Measurements from ENCODE around the gene PRSS36.
"Not testable (repeated sequence)": the region's sequence is repeated elsewhere in the genome, so short reads cannot be mapped to it uniquely, and the experiment has no call there.

PRSS36 gene

DNA sequence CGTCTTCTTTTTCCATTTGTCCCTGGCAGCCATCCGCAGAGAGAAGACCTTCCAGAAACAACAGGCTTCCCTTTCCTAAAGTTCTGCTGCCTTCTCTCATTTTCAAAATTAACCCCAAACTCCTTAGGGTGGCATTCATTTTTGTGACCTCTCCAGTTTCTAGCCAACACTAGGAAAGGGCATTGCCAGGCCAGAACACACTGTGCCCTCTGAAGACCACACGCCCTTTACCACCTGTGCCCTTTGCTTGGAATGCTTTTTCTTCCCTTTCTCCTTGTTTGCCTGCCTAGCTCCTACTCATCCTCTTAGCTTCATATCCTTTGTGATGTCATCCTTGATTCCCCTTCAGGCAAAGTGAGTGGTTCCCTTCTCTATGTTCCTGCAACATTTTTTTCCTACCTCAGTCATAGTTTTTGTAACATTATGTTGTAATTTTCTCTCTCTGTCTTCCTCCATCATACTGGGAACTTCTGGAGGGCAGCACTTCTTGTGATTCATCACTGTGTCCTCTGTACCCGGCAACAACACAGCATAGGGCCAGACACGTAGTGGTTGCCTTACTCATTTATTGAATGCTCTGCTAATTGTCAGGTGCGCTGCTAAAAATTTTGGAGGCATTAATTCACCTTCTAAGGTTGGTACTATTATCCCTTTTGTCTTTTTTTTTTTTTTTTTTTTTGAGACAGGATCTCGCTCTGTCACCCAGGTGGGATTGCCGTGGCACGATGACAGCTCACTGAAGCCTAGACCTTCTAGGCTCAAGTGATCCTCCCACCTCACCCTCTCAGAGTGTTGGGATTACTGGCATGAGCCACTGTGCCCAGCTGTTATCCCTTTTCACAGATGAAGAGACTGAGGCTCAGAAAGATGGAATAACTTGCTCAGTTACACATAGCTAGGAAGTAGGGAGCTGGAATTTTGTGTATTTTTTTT is 31.4 kb downstream of the PRSS36 start:
- DNase-seq = peak in 1 of 2 donors; percentile 41

DNA sequence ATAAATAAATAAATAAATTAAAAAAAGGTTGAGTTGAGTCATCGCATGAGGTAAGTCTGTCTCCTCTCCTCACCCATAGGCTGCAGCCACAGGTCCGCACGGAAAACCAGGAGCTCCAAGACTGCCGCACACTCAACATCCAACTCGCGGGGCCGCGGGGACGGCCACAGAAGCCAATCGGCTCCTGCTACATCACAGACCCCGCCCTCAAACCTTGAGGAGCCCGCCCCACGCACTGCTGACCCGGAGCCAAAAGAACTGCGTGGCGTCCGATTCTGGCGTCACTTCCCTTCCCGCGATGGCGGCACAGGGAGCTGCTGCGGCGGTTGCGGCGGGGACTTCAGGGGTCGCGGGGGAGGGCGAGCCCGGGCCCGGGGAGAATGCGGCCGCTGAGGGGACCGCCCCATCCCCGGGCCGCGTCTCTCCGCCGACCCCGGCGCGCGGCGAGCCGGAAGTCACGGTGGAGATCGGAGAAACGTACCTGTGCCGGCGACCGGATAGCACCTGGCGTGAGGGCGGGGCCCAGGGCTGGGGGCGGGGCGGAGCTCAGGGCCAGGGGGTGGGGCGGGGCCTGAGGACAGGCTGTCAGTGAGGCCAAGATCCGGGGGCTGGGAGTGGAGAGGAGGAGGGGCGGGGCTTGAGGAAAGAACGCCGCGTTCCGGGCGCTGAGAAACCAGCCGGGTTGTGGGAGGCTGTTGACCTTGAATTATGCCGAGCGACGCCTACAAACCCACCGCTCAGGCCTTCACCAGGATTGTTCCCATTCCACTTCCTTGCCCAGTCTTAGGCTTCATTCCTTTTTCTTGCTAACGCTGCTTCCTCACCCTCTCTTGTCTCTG is 32.3 kb downstream of the PRSS36 start, which contains the start of gene KAT8:
Gene KAT8 (plus strand): TSS at position 281 of the 839 bp plus-strand sequence. CDS start 18 bp downstream, at position 299.
- peak; percentile 98 for DNase-seq

DNA sequence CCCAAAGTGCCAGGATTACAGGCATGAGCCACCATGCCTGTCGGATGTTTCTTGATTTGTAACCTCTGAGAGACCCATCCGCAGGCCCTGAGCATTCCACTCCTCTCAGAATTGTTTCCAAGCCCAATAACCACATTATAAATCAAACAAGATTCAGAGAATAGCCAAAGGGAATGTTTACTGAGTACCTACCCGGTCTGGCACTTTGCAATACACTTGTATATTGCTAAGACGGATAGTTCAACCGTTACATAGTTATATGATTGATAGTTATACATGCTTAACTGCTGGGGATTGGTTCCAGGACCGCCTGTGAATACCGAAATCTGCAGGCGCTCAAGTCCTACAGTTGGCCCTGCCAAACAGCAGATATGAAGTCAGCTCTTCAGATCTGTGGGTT is 35.4 kb downstream of the PRSS36 start:
- DNase-seq = no peak

DNA sequence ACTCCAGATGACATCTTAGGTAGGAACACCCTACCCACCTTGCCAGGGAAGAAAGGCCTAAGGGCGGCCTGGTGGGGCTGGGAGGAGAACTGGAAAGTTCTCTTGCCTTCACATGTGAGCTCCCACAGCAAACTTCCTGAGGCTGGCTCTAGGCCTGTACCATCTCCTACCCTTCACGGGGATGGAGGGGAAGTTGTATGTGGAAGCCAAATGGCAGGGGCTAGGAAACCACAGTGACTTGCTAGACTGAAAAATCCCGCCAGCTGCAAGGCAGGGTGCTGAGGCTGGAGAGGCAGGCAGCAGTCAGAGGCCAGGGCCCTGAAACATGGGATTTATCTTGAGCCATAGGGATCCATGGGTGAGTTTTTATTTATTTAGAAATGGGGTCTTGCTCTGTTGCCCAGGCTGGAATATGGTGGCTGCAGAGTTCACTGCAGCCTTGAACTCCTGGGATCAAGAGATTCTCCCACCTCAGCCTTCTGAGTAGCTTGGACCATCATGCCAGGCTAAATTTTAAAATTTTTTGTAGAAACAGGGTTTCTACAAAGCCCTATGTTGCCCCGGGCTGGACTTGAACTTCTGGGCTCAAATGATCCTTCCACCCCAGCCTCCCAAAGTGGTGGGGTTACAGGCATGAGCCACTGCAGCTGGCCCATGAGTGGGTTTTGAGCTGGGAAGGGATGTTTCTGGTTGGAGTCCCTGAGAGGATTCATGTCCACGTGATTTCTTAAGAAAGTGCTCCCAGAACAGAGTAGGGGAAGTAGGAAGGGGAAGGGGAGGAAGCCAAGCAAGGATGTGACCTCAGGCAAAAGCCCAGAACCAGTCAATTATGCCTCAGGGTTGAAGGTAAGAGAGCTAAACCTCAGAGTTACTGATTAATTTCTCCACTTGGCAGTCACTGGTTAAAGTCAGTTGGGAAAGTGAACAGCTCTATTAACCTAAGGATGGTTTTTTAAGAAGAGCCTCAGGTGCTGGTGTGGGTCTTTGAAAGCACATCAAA is 36.4 kb downstream of the PRSS36 start:
- peak in 1 of 2 donors; percentile 47 for DNase-seq

DNA sequence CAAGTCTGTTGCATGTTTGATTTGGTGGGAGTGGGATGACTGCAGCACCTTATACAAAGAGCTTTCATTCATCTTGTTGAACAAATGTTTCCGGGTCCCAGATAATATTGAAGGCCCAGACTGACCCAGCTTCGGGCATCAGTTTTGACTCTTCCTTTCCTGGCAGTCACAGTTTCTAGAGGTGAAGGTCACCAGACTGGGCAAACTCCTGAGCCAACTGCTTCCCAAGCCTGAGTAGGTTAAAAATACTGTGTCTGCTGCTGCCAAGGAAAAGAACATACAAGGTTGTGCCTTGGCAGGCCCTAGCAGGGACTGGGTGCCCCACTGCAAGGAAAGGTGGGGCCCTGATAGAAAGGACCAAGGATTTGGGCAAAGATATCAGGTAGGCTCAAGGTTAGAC is 37.2 kb downstream of the PRSS36 start:
- no peak for DNase-seq

DNA sequence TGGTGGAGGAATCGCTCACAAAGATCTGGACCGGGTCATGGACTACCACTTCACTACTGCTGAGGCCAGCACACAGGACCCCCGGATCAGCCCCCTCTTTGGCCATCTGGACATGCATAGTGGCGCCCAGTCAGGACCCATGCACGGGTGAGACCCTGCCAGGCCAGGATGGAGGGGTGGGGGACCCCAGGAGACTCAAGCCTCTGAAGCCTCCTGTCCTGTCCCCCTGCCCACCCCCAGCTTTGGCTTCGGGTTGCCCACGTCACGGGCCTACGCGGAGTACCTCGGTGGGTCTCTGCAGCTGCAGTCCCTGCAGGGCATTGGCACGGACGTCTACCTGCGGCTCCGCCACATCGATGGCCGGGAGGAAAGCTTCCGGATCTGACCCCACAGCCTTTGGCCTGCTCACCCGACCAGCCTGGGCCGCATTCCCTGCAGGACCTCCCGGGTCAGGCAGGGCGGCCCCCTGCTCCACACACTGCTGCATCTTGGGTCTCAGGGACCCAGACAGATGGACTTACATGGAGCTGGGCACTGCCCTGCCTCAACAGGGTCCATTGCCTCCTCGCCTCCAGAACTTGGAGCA is 37.9 kb downstream of the PRSS36 start:
- no peak for DNase-seq

DNA sequence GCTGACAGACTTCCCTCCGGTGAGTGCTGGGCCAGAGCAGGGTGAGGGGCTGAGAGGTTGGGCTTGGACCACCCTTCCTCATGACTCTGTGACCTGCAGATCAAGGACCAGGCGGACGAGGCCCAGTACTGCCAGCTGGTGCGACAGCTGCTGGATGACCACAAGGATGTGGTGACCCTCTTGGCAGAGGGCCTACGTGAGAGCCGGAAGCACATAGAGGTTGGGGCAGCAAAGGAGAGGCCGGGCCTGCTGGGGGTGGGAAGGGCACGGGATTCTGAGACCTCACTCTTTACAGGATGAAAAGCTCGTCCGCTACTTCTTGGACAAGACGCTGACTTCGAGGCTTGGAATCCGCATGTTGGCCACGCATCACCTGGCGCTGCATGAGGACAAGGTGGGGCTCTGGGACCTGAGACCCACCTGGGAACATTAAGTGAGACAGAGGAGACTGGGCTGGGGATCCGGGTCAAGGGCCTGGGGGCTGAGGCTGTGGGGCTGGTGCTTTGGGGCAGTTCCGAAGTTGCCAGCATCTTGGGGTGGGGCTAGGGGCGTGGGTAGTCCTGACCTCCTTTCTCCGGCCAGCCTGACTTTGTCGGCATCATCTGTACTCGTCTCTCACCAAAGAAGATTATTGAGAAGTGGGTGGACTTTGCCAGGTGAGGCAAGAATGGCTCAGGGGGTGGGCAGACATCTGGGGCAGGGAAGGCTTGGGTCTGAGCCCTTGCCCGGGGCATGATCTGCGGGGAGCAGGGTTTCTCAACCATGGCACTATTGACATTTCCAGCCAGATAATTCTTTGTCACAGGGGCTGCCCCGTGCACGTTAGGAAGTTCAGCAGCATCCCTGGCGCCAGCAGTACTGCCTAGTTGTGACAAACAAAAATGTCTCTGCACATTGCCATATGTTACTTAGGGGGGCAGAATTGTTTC is 39.5 kb downstream of the PRSS36 start:
- no peak for DNase-seq

DNA sequence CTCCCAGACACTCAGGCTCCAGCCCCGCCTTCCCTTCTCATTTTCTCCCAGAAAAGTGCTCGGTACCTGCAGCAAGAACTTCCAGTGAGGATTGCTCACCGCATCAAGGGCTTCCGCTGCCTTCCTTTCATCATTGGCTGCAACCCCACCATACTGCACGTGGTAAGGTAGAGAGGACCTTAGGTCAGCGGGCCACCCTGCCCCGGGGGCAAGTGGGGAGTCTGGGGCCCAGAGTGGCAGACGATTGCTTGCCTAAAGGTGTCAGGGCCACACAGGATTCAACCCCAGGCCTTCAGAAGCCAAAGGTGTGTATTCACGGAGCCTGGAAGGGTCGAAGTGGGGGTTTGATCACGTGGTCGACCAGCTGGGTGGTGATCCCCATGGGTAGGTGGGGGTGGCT is 40.2 kb downstream of the PRSS36 start:
- DNase-seq = no peak

DNA sequence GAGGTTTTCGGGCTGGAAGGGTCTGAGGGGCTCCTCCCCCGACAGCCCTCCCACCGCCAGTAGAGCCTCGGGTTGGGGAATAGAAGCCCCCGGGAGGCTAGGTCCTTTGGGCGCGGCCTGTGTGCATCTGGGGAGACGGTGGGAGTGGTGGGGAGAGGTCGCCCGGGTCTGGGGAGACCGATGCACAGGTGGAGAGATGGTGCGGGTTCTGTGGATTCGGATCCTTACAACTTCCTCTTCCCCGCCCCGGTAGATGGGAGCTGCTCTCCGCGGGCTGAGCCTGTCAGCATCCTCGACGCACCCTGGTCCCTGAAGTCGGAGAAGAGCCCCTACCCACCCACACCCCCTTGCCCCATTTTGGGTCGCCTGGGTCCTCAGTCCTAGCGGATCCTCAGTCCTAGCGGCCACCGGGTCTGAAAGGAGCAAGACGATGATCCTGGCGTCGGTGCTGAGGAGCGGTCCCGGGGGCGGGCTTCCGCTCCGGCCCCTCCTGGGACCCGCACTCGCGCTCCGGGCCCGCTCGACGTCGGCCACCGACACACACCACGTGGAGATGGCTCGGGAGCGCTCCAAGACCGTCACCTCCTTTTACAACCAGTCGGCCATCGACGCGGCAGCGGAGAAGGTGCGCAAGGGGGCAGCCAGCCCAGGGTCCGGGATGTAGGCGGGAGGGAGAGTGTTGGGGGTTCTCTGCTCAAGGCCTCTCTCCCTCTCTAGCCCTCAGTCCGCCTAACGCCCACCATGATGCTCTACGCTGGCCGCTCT is 40.9 kb downstream of the PRSS36 start:
- no peak for DNase-seq

DNA sequence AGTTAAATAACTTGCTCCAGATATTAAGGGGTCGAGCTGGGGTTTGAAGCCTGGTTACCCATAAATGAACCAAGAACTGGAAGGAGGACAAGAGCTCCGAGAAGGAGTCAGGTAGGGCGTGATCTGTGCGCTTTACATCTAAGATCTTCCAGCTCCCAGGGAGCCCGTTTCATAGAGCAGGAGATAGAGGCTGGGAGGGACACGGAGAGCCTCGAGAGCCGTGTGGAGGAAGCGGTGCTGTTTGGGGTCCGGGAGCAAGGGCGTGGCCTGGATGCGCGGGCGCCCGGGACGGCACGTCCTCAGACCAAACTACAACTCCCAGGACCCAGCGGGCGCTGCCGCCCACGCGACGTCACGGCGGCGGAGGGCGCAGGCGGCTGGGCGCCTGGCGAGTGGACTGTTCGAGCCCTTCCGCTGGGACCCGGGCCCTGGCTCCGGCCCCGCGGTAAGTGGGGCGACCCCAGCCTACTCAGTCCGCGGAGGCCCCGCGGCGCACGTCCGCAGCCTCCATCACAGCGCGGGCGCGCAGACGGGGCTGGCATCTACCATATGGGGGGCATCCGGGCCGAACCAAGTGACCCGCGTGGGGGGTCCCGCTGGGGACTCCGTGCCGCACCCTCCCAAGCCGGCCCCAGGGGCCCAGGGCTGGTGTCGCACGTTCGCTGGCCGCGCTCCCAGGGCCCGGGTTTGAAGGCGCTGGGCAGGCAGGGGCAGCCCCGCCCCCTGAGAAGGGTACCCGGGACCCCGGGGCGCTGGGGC is 41.7 kb downstream of the PRSS36 start, which contains the start of gene BCKDK:
Gene BCKDK (plus strand): TSS at position 352 of the 759 bp plus-strand sequence. CDS start 838 bp downstream, outside the sequence.
- DNase-seq = peak; percentile 50 to 67

DNA sequence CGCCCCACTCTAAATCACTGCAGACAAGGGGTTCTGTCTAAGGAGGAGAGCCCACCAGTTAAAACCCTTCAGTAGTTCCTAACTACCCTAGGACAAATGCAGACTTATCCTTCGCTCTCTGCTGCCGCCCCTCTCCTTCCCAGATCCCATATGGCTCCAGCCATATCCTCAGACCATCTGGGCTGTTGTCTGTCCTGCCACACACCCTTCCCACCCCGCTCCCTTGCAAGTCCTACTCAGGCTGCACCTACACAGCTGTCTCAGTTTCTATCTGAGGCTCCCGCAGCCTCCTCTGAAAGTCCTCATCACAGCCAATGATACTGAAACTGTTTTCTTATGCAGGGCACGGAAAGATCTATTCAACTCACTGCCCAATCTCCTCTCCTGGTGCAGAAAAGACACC is 42.4 kb downstream of the PRSS36 start:
- DNase-seq = no peak

DNA sequence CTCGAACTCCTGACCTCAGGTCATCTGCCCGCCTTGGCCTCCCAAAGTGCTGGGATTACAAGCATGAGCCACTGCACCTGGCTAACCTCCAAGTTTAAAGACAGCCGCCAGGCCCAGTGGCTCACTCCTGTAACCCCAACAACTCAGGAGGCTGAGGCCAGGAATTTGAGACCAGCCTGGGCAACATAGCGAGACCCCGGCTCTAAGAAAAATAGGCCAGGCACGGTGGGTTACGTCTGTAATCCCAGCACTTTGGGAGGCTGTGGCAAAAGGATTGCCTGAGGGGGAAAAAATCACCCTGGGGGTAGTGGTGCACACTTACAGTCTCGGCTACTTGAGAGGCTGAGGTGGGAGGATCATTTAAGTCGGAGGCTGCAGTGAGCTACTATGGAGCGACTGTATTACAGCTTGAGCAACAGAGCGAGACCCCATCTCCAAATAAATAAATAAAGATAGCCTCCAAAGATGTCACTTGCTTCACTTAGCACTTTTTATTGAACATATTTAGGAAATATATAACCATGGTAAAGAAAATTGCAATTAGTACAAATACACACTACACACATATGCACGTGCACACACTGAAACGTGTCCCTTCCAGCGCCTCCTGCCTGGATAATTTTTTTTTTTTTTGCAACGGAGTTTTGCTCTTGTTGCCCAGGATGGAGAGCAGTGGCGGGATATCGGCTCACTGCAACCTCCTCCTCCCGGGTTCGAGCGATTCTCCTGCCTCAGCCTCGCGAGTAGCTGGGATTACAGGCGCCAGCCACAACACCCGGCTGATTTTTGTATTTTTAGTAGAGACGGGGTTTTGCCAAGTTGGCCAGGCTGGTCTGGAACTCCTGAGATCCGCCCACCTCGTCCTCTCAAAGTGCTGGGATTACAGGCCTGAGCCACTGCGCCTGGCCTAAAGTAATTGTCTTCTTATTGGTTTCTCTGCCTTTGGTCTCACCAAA is 43.1 kb downstream of the PRSS36 start:
- DNase-seq = no peak

DNA sequence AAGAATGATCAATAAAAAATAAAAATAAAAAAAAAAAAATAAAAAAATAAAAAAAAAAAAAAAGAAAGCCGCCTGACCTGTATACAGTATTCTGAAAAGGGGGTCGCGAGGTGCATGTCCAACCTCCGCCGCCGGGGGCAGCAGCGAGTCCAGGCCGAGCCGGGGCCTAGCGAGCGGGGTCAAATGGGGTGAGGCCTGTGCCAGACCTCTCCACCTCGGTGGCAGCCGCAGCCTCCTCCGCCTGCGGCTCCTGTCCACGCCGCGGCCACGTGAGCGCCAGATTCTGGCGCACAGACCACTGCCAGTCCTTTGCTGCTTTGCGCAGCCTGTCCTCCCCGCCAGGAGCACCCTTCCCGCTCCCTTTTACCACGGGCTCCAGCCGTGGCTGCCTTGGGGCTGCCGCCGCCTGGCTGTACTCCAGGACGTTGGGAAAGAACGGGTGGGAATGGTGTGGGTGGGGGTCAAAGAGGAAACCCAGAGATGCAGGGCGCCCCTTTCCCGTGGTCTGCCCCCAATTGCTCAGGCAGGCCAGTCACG is 44.1 kb downstream of the PRSS36 start:
- DNase-seq = peak; percentile 83 to 85

DNA sequence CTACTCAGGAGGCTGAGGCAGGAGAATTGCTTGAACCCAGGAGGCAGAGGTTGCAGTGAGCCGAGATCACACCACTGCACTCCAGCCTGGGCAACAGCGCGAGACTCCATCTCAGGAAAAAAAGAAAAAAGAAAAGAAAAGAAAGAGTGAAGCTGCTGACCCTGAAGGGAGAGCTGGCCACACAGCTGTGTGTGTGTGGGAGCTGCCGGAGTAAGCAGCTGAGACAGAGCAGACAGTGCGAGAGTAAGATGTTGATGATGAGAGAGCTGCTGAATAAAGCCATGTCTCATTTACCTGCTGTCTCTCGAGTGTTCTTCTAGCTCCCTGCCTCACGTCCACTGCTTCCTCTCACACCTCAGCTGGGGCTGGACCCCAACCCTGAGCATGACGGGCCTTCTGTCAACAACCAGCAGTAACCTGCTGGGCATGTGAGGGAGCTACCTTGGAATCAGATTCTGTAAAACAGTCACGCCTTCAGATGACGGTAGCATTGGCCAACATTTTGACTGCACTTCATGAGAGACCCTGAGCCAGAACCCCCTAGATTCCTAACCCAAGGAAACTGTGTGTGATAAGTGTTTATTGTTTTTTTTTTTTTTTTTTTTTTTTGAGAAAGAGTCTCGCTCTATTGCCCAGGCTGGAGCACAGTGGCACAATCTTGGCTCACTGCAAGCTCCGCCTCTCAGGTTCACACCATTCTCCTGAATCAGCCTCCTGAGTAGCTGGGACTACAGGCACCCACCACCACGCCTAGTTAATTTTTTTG is 48.8 kb downstream of the PRSS36 start:
- DNase-seq = not testable (repeated sequence)

DNA sequence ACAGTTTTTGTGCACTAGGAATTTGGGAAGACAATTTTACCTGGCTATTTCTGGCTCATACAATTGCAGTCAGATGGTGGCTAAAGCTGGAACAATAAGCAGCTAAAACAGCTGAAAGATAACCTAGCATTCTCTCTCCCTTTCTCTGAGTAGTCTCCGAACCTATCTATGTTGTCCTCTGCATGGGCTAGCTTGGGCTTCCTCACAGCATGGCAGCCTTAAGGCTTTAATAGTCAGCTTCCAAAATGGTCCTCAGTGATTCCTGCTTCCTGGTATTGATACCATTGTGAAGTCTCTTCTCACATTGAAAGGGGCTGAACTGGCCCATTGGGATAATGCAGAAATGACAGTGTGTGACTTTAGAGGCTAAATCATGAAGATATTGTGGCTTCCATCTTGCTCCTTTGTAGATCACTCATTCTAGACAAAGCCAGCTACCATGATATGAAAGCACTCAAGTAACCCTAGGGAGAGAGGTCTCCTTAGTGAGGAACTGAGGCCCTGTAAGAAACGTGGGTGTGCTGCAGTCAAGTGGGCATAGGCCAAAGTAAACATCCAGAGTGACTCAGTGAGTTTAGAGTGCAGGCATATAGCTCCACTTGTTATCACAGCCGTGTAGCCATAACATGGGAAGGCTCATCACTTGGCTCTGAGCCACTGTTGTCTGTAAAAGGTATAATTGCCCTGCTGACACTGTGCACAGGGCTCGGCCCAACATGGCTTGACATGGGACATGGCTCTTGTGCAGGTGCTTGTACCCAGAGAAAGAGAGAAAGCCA is 49.8 kb downstream of the PRSS36 start:
- DNase-seq = no peak
